ENCODE data around the gene SLMAP. TPM values are rescaled to one million over a fixed set of nuclear protein-coding genes. Genes with fewer than 3 reads are reported as not detected.
"Not testable (repeated sequence)": the region's sequence is repeated elsewhere in the genome, so short reads cannot be mapped to it uniquely, and the experiment has no call there.

The SLMAP gene
- polyA plus RNA-seq, 4 donors, result 39.5 to 59.4 (median 45.9) TPM

DNA sequence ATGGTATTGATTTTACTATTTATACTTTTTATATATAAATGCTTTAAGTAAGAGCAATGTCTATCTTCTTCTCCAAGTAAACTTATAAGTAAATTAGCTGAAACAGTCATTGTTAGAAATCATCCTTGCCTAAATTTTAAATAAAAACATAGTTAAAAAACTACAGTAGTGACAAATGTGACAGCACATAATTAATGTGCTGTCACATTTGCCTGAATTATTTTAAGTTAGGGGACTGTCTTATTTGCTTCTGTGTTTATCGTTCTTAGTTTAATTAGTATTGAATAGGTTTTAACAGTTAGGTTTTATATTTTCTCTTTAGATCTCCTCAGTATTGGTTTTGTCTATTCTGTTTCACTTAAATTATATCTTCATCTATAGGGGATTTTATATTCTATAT lies 36.1 kb downstream of the SLMAP start:
- no peak for DNase-seq (ENCODE audit: low read depth in 4 of 4, low spot score in 2 of 4)

DNA sequence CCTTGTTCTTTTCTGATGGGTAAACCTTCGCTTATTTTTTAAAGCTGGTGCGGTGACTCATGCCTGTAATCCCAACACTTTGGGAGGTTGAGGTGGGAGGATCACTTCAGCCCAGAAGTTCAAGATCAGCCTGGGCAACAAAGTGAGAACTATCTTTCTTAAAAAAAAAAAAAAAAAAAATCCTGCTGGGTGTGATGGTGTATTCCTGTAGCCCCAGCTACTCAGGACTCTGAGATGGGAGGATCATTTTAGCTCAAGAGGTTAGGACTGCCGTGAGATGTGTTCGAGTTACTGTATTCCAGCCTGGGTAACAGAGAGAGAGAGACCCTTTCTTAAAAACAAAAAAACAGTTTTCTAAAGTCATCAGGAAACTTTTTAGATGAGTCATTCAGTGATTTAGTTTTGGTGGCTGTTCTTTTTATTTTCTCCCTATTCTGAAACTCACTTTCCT lies 37.7 kb downstream of the SLMAP start:
- no peak for DNase-seq (ENCODE audit: low read depth in 4 of 4, low spot score in 2 of 4)

DNA sequence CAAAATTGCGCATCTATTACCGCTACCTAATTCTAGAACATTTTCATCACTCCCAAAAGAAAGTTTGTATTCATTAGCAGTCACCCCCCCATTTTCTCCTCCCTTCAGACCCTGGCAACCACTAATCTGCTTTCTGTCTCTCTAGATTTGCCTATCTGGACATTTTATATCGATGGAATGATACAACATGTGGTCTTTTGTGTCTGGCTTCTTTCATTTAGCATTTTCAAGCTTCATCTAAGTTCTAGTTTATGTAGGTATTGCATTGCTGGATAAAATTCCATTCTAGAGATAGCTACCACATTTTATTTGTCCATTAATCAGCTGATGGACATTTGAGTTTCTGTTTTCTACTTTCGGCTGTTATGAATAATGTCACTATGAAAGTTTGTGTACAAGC lies 38.4 kb downstream of the SLMAP start:
- DNase-seq (ENCODE audit: low read depth in 4 of 4, low spot score in 2 of 4), result no peak

DNA sequence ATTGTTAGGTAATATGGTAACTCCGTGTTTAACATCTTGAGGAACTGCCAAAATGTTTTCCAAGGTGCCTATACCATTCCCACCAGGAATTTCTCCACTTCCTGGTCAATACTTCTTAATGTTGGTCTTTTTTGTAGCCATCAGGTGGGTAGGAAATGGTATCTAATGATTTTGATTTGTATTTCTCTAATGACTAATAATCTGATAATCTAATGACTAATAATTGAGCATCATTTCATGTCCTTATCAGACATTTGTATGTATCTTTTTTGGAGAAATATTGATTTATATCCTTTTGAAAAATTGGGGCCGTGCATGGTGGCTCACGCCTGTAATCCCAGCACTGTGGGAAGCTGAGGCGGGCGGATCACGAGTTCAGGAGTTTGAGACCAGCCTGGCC lies 38.8 kb downstream of the SLMAP start:
- DNase-seq (ENCODE audit: low read depth in 4 of 4, low spot score in 2 of 4), result no peak

DNA sequence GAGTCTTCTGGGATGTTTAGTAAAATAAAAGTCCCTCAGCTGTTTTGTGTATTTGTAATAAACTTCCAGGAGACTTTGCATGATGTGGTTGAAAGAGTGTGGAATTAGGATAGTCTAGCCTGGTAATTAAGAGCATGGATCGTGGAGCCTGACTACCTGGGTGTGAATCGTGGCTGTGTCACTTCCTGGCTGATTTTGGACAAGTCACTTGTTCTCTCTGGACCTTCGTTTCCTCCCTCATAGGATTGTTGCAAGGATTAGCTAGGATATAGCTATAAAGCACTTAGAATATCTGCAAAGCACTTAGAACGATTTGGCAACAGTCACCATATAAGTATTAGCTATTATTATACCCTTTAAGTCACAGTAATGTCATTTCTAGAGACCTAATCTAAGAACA lies 40.2 kb downstream of the SLMAP start:
- no peak for DNase-seq (ENCODE audit: low read depth in 4 of 4, low spot score in 2 of 4)

DNA sequence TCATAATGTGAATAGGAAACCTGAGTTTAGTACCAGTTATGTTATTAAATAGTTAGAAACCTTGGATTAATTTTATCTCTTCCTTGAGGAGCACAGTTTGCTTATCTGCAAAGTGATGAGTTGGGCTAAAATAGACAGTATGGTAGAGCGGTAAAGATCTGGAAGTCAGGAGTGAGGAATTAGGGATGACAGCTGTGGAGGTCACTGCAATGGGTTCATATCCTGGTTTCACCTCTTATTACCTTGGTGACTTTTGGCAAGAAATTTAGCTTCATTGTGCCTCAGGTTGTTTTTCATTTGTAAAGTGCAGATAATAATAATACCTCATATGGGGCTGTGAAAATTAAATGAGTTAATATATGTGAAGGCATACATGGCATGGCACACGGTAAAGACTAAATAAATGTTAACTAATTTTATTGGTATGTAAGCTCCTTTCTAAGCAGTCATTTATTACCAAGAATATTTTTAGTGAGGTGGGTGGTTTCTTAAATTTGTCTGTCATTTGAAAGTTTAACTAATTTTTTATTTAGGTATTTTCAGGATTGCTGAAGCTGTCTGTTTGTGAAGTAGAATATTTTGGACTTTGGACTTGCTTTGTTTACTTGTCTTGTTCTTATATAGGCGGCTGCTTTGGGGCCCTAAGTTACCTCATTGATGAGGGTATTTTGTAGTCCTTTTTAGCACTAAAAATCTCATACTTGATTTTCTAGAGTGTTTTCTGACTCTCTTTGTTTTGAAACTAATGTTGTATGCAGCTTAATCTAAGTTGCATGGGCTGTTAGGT lies 41.8 kb downstream of the SLMAP start:
- DNase-seq (ENCODE audit: low read depth in 4 of 4, low spot score in 2 of 4), result no peak

DNA sequence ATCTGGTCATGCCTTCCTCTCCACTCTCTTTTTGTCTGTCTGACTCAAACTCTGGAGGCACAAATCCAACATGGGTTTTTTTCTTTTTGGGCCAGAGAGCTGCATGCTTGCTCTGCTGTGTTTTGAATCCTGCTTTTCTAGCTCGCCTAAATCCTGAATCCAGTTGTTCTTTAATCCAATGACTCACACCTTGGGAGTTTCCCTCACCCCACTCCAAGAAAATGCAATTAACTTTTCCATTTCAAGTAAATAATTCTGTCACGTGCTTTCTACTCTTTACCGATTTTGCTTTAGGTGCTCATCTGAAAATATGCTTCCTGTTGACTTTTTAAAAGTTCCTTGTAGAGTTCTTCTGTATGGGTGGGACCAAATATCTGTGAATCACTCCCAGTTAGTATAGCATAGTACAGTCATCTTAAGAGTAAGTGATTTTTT lies 47.6 kb downstream of the SLMAP start:
- no peak for DNase-seq (ENCODE audit: low read depth in 4 of 4, low spot score in 2 of 4)

DNA sequence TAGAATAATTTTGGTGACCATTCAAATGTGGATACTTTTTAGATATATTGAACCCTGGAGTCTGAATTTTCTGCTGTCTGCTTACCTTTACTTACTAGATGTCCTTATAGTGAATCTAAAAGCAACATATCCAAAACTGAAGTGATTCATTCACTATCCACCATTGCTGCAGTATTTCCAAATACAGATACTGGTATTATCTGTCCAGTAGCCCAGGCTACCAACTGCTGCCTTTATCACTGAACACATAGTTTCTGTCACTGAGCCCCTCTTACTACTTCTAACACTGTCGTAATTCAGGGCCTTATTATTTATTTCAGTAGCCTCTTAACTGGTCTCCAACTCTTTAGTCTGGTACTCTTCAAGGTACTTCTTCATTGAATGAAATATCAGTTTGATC lies 49.2 kb downstream of the SLMAP start:
- no peak for DNase-seq (ENCODE audit: low read depth in 4 of 4, low spot score in 2 of 4)

DNA sequence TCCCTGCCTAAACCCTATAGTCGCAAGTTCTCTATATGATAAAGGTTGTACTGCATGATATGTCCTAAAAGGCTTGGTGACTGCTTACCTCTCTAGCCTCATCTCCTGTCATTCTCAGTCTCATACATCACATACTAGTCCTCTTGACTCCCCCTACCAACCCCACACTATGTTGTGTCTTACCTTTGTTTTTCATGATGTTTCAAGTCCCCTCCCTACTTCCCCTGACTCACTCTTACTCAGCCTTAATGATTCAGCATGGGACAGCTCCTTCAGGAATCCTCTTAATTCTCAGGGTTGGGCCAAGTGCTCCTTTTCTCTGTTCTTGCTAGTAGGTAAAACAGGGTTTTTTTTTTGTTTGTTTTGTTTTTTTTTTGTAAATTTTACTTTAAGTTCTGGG lies 49.6 kb downstream of the SLMAP start:
- DNase-seq (ENCODE audit: low read depth in 4 of 4, low spot score in 2 of 4), result no peak

DNA sequence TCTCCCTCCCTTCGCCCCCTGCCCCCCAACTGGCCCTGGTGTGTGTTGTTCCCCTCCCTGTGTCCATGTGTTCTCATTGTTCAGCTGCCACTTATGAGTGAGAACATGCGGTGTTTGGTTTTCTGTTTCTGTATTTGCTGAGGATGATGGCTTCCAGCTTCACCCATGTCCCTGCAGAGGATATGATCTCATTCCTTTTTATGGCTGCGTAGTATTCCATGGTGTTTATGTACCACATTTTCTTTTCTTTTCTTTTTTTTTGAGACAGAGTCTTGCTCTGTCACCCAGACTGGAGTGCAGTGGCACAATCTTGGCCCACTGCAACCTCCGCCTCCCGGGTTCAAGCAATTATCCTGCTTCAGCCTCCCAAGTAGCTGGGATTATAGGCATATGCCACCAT lies 50.1 kb downstream of the SLMAP start:
- DNase-seq (ENCODE audit: low read depth in 4 of 4, low spot score in 2 of 4), result not testable (repeated sequence)

DNA sequence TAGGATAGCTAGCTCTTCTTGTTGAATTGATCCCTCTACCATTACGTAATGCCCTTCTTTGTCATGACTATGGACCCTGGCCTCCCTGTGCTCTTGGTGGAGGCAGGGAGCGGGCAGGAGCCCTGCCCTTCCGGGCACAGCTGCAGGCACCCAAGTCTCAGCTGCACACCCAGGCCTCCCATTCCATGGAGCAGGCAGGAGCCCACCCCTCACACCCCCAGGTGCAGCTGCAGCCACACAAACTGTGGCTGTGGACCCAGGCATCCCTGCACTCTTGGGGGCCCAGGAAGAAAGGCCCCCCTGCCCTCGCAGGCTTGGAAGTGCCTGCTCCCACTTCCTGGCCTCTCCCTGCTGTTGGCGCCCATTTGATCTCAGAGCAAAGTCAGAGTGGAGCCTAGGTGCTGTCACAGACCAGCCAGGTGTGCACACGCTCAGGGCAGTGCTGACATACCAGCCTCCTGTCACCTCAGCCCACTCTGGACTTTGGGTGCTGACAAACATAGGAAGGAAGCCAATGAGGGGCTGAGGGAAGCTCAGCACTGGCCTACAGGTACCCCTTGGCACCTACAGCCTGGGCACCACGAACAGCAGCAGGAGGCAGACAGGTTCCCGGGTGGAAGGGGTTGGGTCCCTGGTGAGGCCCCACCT lies 53.0 kb downstream of the SLMAP start:
- DNase-seq (ENCODE audit: low read depth in 4 of 4, low spot score in 2 of 4), result no peak

DNA sequence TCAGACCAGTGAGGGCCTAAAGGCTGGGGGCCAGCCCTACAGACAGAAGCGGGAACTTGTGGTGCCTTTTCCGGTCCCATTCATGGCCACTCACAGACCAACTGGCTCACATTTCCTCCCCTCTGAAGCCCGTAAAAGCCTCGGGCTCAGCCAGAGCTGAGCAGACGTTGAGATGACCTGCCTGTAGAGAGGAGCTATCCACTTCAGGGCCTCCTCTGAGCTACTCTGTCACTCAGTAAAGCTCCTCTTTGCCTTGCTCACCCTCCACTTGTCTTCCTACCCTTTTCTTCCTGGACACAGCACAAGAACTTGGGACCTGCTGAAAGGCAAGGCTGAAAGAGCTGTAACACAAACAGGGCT lies 53.5 kb downstream of the SLMAP start:
- no peak for DNase-seq (ENCODE audit: low read depth in 4 of 4, low spot score in 2 of 4)

DNA sequence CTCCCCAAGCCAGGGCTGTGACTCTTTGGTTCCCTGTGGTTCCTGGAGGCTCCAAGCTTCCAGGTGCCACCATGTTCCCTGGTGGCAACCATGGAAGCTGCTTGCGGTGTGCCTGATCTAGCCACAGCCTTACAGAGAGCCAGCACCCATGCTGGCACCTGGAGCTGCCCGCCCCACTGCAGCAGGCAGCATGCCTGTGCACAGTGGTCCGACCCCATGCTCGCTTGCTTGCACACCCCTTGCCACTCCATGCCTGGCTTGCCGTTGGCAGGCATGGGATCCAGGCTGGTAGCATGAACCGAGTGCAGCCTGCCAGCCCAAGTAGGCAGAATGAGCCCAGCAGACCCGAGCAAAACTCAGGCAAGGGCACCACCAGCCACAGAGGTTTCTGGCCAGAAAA lies 53.9 kb downstream of the SLMAP start:
- no peak for DNase-seq (ENCODE audit: low read depth in 4 of 4, low spot score in 2 of 4)

DNA sequence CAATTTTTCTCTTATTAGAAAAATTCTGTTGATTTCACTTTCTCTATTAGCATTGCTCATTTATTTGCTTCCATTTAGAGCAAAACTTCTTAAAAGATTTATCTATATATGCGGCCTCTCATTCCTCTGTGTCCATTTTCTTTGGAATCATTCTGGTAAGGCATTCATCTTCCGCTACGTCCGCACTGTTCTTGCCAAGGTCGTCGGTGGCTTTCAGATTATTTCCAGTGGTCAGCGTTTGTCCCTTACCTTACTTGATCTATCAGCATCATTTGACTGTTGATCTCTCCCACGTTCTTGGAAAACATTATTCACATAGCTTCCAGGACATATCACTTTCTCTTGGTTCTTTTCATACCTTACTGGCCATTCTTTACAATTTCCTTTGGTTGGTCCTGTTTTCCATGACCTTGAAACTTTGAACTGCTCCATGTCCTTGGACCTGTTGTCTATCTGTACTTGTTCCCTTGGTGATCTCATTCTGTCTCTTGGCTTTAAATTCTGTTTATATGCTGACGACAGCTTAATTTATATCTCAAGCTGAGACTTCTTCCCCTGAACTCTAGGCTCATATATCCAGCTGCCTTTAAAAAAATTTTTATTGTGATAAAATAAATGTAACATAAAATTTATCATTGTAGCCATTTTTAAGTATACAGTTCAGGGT lies 54.5 kb downstream of the SLMAP start:
- no peak for DNase-seq (ENCODE audit: low read depth in 4 of 4, low spot score in 2 of 4)

DNA sequence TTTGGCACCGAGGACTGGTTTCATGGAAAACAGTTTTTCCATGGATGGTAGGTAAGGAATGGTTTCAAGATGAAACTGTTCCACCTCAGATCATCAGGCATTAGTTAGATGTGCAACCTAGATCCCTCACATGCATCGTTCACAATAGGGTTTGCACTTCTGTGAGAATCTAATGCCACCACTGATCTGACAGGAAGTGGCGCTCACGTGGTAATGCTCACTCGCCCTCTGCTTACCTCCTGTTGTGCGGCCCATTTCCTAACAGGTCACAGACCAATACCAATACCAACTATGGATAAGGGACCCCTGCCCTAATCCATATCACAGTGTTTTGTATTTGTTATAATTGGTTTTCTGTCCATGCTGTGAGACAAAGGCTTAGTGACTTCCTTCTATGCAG lies 58.9 kb downstream of the SLMAP start:
- no peak for DNase-seq (ENCODE audit: low read depth in 4 of 4, low spot score in 2 of 4)

DNA sequence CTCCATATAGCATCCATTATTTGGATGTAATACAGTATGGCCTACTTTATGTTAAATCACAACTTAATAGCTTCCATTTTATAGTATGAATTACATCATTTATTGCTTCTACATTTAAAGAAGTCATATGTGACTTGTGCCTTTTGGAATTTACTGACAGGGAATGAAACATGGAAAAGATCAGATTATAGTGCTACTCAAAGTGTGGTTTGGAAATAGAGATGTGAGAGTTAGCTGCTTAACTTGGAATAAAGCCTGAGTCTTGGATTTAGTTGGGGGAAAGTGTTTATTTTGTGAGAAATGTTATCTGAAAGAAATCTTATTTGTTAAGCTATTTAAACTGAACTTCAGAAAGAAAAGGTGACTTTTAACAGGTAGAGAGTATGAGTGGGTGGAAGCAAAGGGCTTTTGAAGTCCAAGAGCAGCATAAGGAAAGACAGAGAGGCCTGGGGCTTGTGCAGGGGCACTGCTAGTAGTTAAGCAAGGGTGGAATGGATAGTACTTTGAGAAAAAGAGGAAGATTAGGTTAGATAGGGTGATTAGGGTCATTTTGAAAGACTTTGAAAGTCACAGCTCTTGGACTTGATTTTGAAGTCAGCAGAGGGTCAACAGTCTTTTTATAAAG lies 60.5 kb downstream of the SLMAP start:
- DNase-seq (ENCODE audit: low read depth in 4 of 4, low spot score in 2 of 4), result no peak

DNA sequence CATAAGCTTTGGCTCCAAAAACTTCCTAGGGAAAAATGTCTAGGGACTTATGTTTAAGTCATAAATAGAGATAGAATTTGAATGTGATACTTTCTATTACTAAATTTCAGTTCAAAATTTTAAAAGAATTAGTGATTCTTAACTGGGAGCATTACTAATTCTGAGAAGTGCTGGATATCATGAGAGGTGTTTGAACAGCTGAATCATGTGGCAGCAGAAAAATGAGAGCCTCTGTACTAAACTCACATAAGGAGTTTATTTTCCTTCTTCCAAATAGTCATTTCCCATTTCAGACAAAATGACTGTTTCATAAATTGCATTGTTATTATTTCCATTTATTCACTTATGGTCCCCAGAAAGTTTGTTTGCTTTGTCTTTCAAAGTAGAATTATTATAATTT lies 62.7 kb downstream of the SLMAP start:
- no peak for DNase-seq (ENCODE audit: low read depth in 4 of 4, low spot score in 2 of 4)

DNA sequence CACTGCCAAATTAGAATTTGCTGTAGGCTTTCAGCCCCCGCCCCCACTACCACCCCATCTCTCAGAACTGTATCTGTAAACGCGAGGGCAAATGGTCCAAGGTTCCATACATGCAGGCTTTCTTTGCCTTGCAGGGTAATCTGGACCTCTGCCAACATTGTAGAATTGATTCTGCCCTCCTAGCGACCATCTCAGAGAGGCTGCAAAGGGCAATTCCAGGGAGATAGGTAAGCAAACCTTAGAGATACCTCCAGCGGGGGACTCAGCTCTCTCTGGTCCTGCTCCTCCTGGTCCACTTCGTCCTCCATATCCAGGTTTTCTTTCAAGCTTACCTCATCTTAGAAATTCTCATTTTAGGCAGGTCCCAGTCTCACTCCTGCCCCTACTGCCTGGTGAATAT lies 64.4 kb downstream of the SLMAP start:
- DNase-seq (ENCODE audit: low read depth in 4 of 4, low spot score in 2 of 4), result no peak

DNA sequence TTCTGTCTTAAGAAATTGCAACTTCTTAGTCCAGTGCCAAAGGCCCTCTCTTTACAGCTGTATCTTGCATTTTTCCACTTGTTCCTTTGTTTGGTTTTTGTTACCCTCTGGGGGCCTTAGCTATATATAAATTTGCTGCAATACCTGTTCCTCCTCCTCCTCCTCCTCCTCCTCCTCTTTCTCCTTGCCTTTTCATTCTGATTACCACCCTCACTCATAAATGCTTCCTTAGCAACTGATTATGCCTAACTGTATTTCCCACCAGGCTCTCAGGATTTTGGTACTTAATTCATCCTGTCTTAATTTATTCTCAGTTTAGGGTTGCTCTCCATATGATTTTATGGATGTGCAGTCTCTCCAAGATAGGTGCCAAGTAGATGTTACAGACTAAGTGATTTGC lies 65.7 kb downstream of the SLMAP start:
- DNase-seq (ENCODE audit: low read depth in 4 of 4, low spot score in 2 of 4), result no peak

DNA sequence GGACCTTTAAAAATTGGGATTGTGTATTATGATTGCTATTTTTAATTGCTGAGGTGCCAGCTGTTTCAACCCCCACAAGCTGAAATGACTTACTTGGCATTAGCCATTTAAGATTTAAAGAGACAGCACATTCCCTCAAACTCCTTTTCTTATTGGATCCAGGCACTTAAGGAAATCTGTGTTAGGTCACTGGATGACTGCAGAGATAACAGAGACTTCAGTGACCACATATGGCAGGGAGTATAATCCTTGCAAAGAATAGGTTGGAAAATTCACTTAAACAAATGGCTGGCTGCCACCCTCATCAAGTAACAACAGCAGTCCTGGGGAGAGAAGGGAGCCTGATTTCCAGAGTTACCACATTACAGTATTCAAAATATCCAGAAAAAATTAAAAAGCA lies 66.6 kb downstream of the SLMAP start:
- no peak for DNase-seq (ENCODE audit: low read depth in 4 of 4, low spot score in 2 of 4)

DNA sequence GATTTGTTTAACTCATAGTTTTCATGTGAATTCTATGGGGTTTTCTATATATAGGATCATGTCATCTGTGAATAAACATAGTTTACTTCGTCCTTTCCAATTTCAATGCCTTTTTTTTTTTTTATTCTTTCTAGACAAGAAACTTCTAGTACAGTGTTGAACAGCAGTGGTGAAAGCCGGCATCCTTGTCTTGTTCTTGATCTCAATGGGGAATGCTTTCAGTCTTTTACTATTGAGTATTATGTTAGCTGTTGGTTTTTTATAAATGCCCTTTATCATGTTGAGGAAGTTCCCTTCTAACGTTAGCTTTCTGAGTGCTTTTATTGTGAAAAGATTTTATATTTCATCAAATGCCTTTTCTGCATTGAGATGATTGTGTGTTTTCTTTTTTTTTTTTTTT lies 69.0 kb downstream of the SLMAP start:
- DNase-seq (ENCODE audit: low read depth in 4 of 4, low spot score in 2 of 4), result no peak
